Hippocampal formation (tissue), 2 donors: Measurements from ENCODE around the gene RAF1.
A peak's percentile ranks its signal among the peaks of the same experiment; 100 is the strongest.

Source experiments
- DNase-seq, 2 donors: peaks; one replicate each; lab custom pipeline; 2025; lab: John Stamatoyannopoulos, UW

Gene RAF1

DNA sequence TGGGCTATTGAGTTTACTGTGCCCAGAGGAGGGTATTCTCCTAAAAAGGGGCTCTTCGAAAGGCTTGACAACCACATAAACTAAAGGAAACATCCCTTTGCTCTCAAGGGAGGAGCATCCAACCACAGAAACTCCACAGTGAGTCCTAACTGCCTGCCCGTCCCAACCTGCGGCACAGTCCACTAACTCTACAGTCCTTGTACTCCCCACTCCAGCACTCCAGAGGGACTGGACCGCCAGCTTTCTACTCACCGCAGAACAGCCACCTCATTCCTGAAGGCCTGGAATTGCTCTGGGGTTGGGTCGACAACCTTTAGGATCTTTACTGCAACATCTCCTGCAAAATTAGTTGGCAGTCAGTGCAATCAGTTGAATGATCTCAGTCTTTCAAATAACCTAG is 72.5 kb downstream of the RAF1 start:
- no peak for DNase-seq

DNA sequence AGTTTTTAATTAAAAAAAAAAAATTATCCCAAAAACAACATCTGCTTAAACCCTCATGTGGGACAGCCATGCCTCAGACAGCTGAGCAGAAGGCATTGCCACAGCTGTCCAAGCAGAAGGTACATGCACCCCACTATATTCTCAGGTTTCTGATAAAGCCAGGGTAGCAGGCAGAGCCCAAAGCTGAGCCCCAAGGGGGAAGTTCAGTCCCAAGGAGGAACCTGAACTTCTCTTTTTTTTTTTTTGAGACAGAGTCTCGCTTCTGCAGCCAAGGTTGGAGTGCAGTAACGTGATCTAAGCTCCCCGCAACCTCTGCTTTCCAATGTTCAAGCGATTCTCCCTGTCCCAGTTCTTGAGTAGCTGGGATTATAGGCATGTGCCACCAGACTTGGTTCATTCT is 73.8 kb downstream of the RAF1 start:
- DNase-seq = no peak

DNA sequence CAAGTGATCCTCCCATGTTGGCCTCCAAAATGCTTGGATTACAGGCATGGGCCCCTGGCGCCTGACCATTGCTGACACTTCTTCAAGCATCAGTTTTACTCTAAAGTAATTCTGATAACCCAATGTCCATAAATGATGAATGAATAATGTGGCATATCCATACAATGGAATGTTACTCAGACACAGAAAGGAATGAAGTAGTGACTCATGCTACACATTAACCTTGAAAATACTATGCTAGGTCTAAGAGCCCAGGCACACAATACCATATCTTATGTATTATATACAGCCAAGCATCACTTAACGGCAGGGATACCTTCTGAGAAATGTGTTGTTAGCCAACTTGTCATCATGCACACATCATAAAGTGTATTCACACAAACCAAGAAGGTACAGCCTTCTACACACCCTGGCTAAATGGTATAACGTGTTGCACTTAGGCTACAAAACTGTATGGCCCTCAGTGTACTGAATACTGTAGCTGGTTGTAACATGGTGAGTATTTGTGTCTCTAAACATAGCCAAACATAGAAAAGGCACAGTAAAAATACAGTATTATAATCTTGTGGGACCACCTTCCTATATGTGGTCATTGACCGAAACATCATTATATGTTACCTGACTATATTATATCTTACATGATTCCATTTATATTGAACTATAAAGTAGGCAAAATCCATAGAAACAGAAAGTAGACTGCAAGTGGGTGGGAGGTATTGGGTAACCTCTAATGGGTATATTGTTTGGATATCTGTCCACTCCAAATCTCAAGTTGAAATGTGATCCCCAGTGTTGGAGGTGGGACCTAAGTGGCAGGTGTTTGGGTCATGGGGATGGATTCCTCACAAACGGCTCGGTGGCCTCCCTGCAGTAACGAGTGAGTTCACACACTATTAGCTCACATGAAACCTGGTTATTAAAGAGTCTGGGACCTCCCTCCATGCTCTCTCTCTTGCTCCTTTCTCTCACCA is 75.6 kb downstream of the RAF1 start:
- DNase-seq = no peak

DNA sequence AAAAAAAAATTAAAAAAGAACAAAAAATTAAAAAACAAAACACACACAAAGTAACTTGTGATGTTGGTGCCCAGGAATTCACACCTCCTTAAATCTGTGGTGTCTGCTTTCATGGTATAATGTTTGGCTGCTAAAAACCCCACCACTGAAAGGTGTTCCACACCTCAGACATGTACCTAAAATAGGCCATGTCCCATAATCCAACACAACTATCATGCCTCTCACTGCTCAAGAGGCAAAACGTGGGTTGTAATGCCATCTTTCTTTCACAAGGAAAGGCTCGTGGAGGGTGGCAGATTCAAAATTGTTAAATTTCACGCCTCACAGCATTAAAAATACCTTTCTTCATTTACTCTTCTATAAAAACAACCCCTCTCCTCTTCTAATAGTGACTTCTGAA is 77.5 kb downstream of the RAF1 start:
- no peak for DNase-seq

DNA sequence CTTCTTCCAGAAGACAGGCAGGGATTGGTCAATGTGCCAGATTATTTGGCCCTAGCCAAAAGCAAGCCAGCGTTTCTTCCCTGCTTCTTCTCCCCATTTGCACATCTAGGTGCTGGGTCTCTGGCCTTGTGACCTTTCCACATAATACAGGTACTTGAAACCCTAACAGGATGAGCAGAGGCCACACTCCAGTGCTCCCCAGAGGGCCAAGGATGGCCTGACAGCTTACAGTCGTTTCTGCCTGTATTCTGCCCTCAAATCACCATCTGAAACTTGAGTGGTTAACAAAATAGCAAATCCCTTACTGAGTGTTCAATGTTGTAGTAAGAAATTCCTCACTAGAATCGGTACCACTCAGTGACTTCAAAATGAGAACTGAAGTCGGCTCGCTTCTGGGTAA is 77.9 kb downstream of the RAF1 start:
- DNase-seq = no peak

DNA sequence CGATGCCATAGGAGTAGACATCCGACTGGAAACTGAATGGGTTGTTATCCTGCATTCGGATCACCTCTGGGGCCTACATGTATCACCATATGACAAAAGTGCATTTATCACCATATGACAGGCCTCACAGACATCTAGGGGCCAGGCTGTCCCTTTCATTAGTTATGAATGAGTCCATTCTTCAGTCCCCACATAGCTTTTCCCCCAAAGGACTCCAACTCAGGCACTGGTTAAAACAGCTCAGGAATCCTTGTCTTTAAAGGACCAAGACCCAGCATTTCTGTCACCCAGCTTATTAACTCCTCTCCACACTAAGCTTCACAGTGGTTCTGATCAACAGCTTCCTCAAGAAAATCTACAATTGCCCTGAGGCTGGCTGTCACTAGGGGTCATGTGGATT is 78.7 kb downstream of the RAF1 start:
- DNase-seq = no peak

DNA sequence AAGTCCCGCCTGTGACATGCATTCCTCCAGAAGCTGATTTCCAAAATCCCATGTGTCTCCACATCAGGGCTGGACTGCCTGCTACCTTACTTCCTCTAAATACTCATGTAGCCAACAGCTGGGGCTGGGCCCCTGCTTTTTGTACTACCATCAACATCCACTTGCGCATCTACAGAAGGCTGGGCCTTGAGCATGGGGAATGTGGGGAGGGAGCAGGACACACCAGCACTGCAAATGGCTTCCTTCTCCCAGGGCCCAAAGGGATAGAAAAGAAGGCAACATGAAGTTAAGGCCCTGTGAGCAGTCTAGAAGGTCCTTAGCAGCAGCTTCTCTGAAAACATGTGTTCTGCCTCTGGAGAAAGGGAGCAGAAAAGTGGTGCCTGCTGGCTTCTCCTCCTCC is 79.8 kb downstream of the RAF1 start:
- no peak for DNase-seq

DNA sequence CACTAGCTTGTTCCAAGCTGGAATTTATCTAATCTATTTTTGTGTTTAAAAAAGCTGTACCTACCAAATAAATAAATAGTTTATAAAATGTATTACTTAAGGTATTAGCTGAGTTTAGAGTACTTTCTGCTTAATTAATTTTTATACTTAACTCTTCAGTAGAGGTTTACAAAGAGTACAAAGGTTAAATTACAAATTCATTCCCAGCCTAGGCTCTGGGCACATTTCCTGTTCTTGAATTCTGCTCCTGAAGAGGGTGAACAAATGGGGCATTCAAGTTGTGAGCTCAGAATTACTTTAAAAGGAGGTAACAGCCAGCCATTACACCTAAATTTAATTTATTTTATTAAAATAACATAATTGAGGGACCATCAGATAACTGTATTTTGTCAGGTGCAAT is 80.6 kb downstream of the RAF1 start:
- DNase-seq = peak in 1 of 2 donors; percentile 36

DNA sequence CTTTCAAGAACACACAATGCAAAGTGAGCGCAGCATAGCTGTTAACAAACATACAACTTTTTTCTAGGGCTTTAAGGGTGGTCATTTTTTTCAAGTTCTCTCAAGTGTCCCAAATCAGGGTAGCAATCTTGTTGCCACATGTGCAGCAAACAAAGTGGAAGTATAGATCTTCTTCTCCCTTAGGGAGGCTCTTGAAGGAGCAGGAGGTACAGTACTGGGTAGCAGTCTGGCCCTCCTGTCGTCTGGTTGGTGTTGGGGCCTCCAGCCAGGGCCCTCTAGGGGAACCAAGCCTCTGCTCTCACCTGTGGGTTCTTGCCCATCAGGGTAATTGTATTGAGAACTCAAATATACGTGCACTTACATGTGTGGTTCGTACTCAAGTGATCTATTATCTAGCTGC is 81.2 kb downstream of the RAF1 start:
- no peak for DNase-seq

DNA sequence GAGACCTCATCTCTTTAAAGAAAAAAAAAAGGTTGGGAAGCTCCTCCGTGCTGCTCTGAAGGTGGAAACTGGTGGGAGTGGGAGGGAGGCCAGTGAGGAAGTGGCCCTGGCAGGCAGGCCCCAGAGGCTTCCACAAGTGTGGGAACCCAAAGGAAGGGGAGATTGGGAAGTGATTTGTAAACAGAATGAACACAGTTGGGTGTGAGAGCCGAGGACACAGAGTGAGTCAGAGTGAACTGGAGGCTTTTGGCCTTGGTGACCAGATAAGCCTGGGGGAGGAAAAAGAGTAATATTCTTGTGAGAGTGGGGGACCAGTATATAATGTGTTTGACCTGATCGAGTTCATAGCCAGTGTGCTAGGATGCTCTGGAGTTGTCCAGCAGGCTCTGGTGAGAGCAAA is 84.0 kb downstream of the RAF1 start:
- no peak for DNase-seq

DNA sequence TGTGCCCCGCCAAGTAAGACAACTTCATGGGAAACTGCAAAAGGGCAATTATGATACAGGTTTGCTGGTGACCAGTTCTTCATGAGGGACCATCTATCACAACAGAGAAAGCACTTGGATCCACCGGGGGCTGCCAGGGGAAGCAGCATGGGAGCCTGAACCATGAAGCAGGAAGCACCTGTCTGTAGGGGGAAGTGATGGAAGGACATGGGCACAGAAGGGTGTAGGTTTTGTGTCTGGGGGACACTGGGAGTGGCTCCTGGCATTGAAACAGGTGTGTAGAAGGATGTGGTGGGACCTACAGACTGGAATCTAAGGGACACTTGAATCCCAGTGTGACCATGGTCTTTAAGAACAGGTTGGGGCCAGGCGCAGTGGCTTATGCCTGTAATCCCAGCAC is 84.5 kb downstream of the RAF1 start:
- no peak for DNase-seq

DNA sequence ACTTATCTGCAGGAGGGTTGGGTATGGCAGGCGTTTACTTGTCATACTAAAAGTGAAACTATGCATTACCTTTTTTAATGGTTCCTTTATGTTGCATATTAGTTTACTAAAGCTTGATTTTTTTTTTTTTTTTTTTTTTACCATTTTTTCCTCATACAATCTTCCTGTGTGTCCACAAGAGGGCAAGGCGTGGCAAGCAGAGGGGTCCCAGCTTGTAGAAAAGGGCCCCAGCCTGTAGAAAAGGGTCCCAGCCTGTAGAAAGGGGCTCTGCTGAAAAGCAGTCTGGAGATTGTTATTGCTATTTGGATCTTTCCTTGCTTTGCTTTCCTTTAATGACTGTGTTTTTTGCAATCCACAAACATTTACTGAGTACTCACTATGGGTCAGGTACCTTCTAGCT is 85.2 kb downstream of the RAF1 start:
- no peak for DNase-seq

DNA sequence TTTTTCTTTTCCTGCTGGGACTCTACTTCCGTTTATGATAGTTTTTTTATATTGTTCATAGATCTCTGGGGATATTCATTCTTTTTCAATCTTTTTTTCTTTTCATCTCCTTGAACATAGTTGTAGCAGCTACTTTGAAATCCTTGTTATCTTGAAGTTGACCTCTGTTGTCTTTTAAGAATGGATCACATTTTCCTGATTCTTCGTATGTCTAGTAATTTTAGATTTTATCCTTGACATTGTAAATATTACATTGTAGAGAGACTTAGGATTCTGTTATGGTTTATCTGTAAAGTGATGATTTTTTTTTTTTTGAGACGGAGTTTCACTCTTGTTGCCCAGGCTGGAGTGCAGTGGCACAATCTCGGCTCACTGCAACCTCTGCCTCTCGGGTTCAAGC is 86.5 kb downstream of the RAF1 start:
- DNase-seq = no peak

DNA sequence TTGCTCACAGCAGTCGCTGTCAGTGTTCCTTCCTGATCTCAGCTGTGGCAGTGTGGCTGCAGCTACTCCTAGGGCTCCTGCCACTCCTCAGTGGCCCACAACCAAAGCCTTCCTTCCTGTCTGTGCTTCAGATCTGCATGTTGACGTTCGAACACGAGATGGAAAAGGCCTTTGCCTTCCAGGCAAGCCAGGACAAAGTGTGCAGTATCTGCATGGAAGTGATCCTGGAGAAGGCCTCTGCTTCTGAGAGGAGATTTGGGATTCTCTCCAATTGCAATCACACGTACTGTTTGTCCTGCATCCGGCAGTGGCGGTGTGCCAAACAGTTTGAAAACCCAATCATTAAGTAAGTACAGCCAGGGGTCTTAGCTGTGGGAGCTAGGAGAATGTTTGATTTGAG is 89.3 kb downstream of the RAF1 start:
- no peak for DNase-seq

DNA sequence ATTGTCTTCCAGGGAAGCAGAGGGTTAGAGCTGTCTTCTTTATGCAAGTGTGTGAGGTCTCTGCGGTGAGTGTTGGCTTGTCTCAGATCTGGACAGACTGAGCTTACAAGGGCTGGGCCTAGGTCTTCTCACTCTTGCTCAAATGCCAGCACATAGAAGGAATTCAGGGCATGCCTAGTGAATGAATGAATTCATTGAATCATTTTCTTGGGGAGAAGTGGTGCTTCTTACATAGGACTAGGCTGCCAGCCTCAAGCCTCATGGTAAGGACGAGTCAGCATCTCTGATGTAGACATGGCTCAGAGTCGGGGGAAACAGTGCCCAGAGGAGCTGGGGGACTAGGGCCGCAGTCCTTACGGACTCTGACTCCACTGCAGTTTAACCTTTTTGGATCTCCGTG is 89.8 kb downstream of the RAF1 start:
- DNase-seq = no peak

DNA sequence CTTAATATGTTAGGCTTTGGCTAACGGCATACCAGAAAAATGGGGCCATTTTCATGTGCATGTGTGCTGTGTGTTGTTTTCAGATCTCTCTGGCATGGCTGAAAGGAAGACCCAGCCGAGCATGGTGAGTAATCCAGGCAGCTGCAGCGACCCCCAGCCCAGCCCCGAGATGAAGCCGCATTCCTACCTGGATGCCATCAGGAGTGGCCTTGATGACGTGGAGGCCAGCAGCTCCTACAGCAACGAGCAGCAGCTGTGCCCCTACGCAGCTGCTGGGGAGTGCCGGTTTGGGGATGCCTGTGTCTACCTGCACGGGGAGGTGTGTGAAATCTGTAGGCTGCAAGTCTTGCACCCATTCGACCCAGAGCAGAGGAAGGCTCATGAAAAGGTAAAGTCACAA is 91.9 kb downstream of the RAF1 start:
- no peak for DNase-seq

DNA sequence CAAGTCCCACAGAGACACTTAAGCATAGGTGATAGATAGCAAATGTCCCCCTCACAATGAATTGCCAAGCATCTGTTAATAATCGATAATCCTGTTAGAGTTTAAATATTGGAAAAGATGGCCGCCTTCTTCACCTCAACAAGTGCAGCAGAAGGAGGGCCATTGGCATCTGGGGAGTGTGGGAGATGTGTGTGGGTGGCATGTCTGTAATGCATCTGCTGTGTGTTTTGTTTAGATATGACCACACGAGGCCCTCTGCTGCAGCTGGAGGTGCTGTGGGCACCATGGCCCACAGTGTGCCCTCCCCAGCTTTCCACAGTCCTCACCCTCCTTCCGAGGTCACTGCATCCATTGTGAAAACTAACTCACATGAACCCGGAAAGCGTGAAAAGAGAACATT is 94.1 kb downstream of the RAF1 start:
- DNase-seq = no peak

DNA sequence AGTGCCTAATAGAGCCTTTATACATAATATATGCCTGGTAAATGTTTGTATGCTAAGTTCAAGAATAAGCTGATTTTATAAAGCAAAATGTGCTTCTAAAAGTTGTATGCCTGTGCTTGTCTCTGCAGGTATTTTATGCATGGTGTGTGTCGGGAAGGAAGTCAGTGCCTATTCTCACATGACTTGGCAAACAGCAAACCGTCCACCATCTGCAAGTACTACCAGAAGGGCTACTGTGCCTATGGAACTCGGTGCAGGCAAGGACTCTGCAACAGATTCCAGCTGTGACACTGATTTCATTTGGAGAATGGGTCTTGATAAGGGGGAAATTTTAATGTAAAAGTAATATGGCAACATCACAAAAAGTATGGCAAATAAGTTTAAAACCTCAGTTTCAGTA is 95.2 kb downstream of the RAF1 start:
- DNase-seq = no peak

DNA sequence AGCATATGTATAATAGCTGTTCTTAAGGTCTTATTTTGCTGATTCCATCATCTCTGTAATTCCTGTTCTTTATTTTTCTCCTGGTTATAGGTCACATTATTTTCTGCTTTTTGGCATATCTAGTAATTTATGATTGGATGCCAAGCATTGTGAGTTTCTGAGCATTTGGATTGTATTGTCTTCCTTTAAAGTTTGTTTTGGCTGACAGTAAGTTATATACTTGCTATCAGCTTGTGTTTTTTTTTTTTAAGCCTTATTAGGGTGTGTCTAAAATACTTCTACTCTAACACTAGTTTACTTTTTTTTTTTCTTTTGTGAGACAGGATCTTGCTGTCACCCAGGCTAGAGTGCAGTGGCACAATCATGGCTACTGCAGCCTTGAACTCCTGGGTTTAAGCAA is 96.9 kb downstream of the RAF1 start:
- DNase-seq = no peak

DNA sequence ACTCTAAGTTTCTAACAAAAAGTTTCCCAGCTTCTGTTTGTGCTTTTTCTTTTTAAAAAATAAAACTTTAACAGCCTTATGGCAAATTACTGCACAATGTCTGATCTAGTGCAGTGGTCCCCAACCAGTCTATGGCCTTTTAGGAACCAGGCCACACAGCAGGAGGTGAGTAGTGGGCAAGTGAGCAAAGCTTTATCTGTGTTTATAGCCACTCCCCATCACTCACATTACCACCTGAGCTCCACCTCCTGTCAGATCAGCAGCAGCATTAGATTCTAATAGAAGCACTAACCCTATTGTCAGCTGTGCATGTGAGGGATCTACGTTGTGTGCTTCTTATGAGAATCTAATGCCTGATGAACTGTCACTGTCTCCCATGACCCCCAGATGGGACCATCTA is 101.5 kb downstream of the RAF1 start:
- DNase-seq = no peak

DNA sequence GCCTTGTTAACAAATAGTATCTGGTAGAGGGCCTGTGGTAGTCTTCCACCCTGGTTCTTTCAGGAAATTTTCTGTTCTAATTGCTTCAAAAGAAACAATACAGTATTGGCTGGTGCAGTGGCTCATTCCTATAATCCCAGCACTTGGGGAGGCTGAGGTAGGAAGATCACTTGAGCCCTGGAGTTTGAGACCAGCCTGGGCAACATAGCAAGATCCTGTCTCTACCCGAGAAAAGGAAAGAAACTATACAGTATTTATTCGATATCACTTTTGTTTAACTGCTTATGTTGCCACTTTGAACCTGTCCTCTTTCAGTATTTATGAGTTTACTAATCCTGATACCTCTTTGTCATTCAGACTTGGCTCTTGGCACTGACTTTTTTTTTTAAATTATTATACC is 102.5 kb downstream of the RAF1 start:
- no peak for DNase-seq

DNA sequence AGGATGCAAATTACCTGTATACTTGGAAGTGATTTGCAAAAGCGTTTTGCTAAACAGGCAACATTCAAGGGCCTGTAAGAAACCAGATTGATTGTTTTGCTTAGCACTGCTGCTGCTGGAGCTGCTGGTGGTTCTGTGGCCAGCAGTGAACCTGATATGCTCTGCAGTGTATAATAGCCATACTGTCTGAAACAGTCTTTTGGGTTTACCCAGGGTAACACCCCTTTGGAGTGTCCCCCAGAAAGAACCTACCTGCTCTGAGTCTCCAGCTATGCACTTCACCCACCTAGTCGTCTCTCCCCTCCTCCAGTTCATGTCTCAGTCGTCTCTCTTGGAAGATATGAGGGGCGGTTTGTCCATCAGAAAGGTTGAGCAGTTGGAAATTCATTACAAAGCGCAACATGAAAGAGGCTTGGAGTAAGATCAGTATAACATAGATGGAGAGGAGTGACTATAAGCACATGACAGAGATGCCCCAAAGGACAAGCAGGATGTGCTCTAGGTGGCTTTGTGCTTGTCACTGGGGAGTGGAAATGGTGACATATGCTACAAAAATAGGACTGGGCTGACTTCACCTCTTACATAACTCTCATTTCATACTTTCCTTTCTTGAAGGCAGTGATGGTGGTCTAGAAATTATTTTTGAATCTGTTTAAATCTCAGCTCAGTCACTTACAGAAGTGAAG is 103.3 kb downstream of the RAF1 start:
- DNase-seq = no peak

DNA sequence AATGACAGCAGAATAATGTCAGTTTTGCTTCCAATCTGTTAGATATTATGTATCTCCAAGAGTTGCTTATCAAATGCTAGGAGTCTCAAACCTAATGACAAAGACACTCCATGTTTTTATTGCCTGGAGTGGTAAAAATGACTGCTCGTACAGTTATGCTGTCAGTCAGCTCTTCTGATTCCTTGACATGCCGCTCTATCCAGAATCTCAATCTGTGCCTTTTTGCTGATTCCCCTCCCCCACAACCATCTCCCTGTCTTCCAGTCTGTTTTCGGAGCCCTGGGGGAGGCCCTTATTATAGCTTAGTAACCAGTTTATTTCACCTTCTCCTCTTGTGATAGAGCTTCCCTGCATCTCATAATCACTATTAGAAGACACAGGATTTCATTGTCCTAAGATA is 104.4 kb downstream of the RAF1 start:
- DNase-seq = no peak

DNA sequence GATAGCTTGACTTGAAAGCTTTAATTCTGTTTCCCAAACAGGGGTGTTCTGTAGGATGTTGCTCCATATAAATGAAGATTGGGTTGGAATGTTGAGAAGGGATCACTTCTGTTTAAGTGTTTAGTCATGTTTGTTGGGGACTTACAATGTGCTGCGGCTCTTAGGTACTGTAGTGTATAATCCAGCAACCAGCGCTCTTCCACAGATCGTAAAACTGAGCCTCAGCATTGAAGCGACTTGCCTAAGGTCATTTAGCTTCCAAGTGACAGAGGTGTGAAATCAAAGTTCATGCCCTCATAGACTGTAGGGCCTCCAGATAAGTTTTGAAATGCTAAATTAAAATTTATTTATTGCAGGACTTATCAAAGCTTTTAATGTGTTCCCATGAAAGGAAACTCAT is 105.2 kb downstream of the RAF1 start:
- no peak for DNase-seq
